ENCODE data around the gene CNP. TPM values are rescaled to one million over a fixed set of nuclear protein-coding genes. Genes with fewer than 3 reads are reported as not detected.

CNP gene
- total and polyA plus RNA-seq, 2 donors (not counting 1 experiment from before 2014, with no cell fraction given) = 19.0 to 45.2 TPM

DNA sequence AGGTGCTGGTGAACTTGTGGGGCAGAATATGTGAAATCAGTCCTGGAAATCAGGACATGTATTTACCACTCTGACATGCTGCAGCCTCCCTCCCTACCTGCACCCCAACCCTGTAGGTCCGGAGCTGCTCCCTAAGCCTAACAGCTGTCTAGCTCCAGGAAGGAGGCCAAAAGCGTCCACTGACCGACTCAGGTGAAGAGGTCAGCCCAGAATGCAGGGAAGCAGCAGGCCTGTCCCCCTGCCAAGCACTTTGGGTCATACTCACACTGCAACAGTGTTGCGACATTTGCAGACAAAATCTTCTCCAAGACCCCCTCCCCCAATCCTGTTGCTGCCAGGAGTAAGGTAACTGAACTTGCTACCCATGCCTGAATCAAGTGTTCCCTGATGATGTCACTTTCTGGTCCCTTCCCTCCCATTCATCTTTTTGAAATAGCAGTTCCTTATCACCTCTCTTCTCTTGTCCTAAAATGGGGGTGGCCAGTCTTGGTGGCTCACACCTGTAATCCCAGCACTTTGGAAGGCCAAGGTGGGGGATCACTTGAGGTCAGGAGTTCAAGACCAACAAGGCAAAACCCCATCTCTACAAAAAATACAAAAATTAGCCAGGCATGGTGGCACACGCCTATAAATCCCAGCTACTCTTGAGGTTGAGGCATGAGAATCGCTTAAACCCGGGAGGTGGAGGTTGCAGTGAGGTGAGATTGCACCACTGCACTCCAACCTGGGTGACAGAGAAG, 46.6 kb upstream of the CNP start:
- peak overlapping the region; percentile 75 for H3K27ac Mint-ChIP-seq
- no peaks in the 10 kb centered on the region for H3K36me3 ChIP-seq (replicated peaks in 1 of 2; ENCODE audit: control extremely low read depth in 1 of 2, control insufficient read depth in 1 of 2, extremely low read depth in 1 of 2, insufficient read depth in 2 of 2, low read length in 1 of 2)
- H3K27ac ChIP-seq (ENCODE audit: low read length in 2 of 2) = no peak overlapping the region
- TF ChIP-seq, protein P1, sequence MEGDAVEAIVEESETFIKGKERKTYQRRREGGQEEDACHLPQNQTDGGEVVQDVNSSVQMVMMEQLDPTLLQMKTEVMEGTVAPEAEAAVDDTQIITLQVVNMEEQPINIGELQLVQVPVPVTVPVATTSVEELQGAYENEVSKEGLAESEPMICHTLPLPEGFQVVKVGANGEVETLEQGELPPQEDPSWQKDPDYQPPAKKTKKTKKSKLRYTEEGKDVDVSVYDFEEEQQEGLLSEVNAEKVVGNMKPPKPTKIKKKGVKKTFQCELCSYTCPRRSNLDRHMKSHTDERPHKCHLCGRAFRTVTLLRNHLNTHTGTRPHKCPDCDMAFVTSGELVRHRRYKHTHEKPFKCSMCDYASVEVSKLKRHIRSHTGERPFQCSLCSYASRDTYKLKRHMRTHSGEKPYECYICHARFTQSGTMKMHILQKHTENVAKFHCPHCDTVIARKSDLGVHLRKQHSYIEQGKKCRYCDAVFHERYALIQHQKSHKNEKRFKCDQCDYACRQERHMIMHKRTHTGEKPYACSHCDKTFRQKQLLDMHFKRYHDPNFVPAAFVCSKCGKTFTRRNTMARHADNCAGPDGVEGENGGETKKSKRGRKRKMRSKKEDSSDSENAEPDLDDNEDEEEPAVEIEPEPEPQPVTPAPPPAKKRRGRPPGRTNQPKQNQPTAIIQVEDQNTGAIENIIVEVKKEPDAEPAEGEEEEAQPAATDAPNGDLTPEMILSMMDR (IDR thresholded peaks at IDR 0.05) = no peak
- TF ChIP-seq EZH2 (IDR thresholded peaks at IDR 0.05; ENCODE audit: borderline replicate concordance, insufficient read depth, low read depth, low read length, poor library complexity, severe bottlenecking) = no peak
- no peak overlapping the region for H3K9ac ChIP-seq (ENCODE audit: low read length)
- H3K4me2 ChIP-seq (replicated peaks; ENCODE audit: low read depth, low read length, poor library complexity, severe bottlenecking) = peak overlapping the region; percentile 98
- H3K4me1 Mint-ChIP-seq = peaks cover 28% of the 10 kb centered on the region
- H3K79me2 ChIP-seq (ENCODE audit: control insufficient read depth, insufficient read depth, low read length) = peaks cover 42% of the 10 kb centered on the region
- H3K9me3 Mint-ChIP-seq (ENCODE audit: insufficient read depth) = no peaks in the 10 kb centered on the region
- DNase-seq = no peak
- no peak for ATAC-seq (ENCODE audit: low read depth)
- H3K4me1 ChIP-seq (ENCODE audit: control insufficient read depth in 2 of 2, insufficient read depth in 2 of 2, low read length in 2 of 2) = peaks cover 15 to 21% of the 10 kb centered on the region in 2 donors
- H3K4me3 ChIP-seq (ENCODE audit: control extremely low read depth in 1 of 5, extremely low read depth in 1 of 5, insufficient read depth in 1 of 5, low read depth in 2 of 5, low read length in 4 of 5) = no peak overlapping the region
- H3K4me3 Mint-ChIP-seq = peak overlapping the region; percentile 91
- intact Hi-C loops (cut with micrococcal nuclease) = loop anchor here (1.0 to 5.0 kb wide), 4 partner anchors 10 to 133 kb away; partner anchors contain the start of genes CNP, DNAJC7, JUP and ODAD4
- no peaks in the 10 kb centered on the region for H3K27me3 Mint-ChIP-seq
- H3K27me3 ChIP-seq (replicated peaks in 1 of 4; ENCODE audit: control extremely low read depth in 1 of 4, control insufficient read depth in 3 of 4, insufficient read depth in 4 of 4, low read length in 3 of 4) = no peaks in the 10 kb centered on the region
- peak overlapping the region; percentile 100 for H2AFZ ChIP-seq (ENCODE audit: insufficient read depth, low read depth, low read length, poor library complexity, severe bottlenecking)
- peaks cover 25% of the 10 kb centered on the region for H4K20me1 ChIP-seq (ENCODE audit: control insufficient read depth, insufficient read depth, low read length, poor library complexity, severe bottlenecking)
- no peaks in the 10 kb centered on the region for H3K9me3 ChIP-seq (ENCODE audit: control extremely low read depth in 1 of 3, control insufficient read depth in 2 of 3, insufficient read depth in 1 of 3, low read length in 2 of 3)
- ChIA-PET CTCF (interaction anchor here (1.1 kb wide), 1 partner anchor 203 kb away, joined by 3 read pairs; the partner anchor contains the start of gene HSPB9), POLR2A (interaction anchor here (0.7 kb wide), 1 partner anchor 1965 kb away, joined by 8 read pairs; no protein-coding TSS in a partner anchor)
- WGBS (ENCODE audit: insufficient coverage) = 100% methylated on average over 4 of the region's 7 CpGs

DNA sequence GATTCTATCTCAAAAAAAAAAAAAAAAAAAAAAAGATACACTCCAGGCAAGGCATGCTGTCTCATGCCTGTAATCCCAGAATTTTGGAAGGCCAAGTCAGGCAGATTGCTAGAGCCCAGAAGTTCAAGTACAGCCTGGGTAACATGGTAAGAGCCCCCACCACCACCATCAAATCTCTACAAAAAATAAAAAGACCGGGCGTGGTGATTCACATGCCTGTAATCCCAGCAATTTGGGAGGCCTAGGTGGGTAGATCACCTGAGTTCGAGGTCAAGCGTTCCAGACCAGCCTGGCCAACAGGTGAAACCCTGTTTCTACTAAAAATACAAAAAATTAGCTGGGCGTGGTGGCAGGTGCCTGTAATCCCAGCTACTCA, 46.0 kb upstream of the CNP start:
- no peak overlapping the region for H3K27ac Mint-ChIP-seq
- H3K4me3 Mint-ChIP-seq = no peak overlapping the region
- no peak overlapping the region for H3K4me2 ChIP-seq (replicated peaks; ENCODE audit: low read depth, low read length, poor library complexity, severe bottlenecking)
- no peak overlapping the region for H3K9ac ChIP-seq (ENCODE audit: low read length)
- peaks cover 27% of the 10 kb centered on the region for H3K4me1 Mint-ChIP-seq
- intact Hi-C loops (cut with micrococcal nuclease) = no loop called here
- POLR2A ChIA-PET = interaction anchor here (0.6 to 0.9 kb wide), 3 partner anchors 10 to 1966 kb away, joined by 3 to 8 read pairs (median 7); partner anchors contain the start of gene ODAD4
- peaks cover 20% of the 10 kb centered on the region for H4K20me1 ChIP-seq (ENCODE audit: control insufficient read depth, insufficient read depth, low read length, poor library complexity, severe bottlenecking)
- no peak overlapping the region for H2AFZ ChIP-seq (ENCODE audit: insufficient read depth, low read depth, low read length, poor library complexity, severe bottlenecking)
- ATAC-seq (ENCODE audit: low read depth) = no peak
- H3K27ac ChIP-seq (ENCODE audit: low read length in 2 of 2) = no peak overlapping the region
- WGBS (ENCODE audit: insufficient coverage) = 93% methylated on average over 4 of the region's 5 CpGs
- H3K9me3 ChIP-seq (ENCODE audit: control extremely low read depth in 1 of 3, control insufficient read depth in 2 of 3, insufficient read depth in 1 of 3, low read length in 2 of 3) = no peaks in the 10 kb centered on the region
- no peaks in the 10 kb centered on the region for H3K27me3 ChIP-seq (replicated peaks in 1 of 4; ENCODE audit: control extremely low read depth in 1 of 4, control insufficient read depth in 3 of 4, insufficient read depth in 4 of 4, low read length in 3 of 4)
- no peaks in the 10 kb centered on the region for H3K27me3 Mint-ChIP-seq
- no peaks in the 10 kb centered on the region for H3K9me3 Mint-ChIP-seq (ENCODE audit: insufficient read depth)
- H3K79me2 ChIP-seq (ENCODE audit: control insufficient read depth, insufficient read depth, low read length) = peaks cover 36% of the 10 kb centered on the region
- H3K36me3 ChIP-seq (replicated peaks in 1 of 2; ENCODE audit: control extremely low read depth in 1 of 2, control insufficient read depth in 1 of 2, extremely low read depth in 1 of 2, insufficient read depth in 2 of 2, low read length in 1 of 2) = no peaks in the 10 kb centered on the region
- H3K4me3 ChIP-seq (ENCODE audit: control extremely low read depth in 1 of 5, extremely low read depth in 1 of 5, insufficient read depth in 1 of 5, low read depth in 2 of 5, low read length in 4 of 5) = no peak overlapping the region
- no peak for TF ChIP-seq EZH2 (IDR thresholded peaks at IDR 0.05; ENCODE audit: borderline replicate concordance, insufficient read depth, low read depth, low read length, poor library complexity, severe bottlenecking)
- TF ChIP-seq, protein P1 (IDR thresholded peaks at IDR 0.05) = no peak
- no peak for DNase-seq
- peaks cover 15 to 23% of the 10 kb centered on the region in 2 donors for H3K4me1 ChIP-seq (ENCODE audit: control insufficient read depth in 2 of 2, insufficient read depth in 2 of 2, low read length in 2 of 2)
- CTCF ChIA-PET = interaction anchor here (0.7 to 1.1 kb wide), 2 partner anchors 202 to 225 kb away, joined by 3 read pairs; partner anchors contain the start of gene HSPB9
